OCI-LY3 (cell line): ENCODE measurements around the gene DCLK1.

Experiments used
- EZH2phosphoT487 ChIP-seq: fragments of 200-600 bp; shearing (Covaris generic); IDR thresholded peaks from 2 replicates; pipeline ENCODE4 v1.6.1; 2018; ENCODE audit warnings: antibody characterized with exemption, mixed run types, low read depth
- TF ChIP-seq, protein P1 (sequence below): fragments of 200-600, 300-600 bp; sonication (generic); IDR thresholded peaks from 2 replicates; pipeline ENCODE4 v1.5.1; 2014; ENCODE audit warnings: antibody characterized with exemption, low read length, low read depth

- TF ChIP-seq, protein P1, sequence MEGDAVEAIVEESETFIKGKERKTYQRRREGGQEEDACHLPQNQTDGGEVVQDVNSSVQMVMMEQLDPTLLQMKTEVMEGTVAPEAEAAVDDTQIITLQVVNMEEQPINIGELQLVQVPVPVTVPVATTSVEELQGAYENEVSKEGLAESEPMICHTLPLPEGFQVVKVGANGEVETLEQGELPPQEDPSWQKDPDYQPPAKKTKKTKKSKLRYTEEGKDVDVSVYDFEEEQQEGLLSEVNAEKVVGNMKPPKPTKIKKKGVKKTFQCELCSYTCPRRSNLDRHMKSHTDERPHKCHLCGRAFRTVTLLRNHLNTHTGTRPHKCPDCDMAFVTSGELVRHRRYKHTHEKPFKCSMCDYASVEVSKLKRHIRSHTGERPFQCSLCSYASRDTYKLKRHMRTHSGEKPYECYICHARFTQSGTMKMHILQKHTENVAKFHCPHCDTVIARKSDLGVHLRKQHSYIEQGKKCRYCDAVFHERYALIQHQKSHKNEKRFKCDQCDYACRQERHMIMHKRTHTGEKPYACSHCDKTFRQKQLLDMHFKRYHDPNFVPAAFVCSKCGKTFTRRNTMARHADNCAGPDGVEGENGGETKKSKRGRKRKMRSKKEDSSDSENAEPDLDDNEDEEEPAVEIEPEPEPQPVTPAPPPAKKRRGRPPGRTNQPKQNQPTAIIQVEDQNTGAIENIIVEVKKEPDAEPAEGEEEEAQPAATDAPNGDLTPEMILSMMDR: no peak
- no peak for TF ChIP-seq EZH2phosphoT487
Measured at GRCh38 chr13:35956074-35956473, 175.1 kb downstream of the DCLK1 start.
